Type B pancreatic cell (in vitro differentiated cells): Measurements from ENCODE around the gene KCNMB2. TPM values are rescaled to one million over a fixed set of nuclear protein-coding genes. Genes with fewer than 3 reads are reported as not detected.

Source experiments
- DNase-seq: peaks from one replicate; pipeline ENCODE4 v3.0.0; 2021; ENCODE audit warnings: mixed read lengths; ENCODE audit not compliant: unreplicated experiment; ENCODE audit errors: extremely low spot score
- H3K27ac Mint-ChIP-seq: 2 replicates; pipeline ENCODE4 v1.8.0; 2021; ENCODE audit warnings: mild to moderate bottlenecking, mixed read lengths
- H3K27me3 Mint-ChIP-seq: 2 replicates; pipeline ENCODE4 v1.8.0; 2021; ENCODE audit warnings: mixed read lengths
- H3K36me3 Mint-ChIP-seq: 2 replicates; pipeline ENCODE4 v1.8.0; 2021; ENCODE audit warnings: mixed read lengths
- H3K4me1 Mint-ChIP-seq: one replicate; pipeline ENCODE4 v1.8.0; 2021; ENCODE audit warnings: mixed read lengths; ENCODE audit not compliant: unreplicated experiment
- H3K4me3 Mint-ChIP-seq: 2 replicates; pipeline ENCODE4 v1.8.0; 2021; ENCODE audit warnings: mild to moderate bottlenecking, mixed read lengths
- H3K9me3 Mint-ChIP-seq: 2 replicates; pipeline ENCODE4 v1.8.0; 2021; ENCODE audit warnings: mixed read lengths
- CTCF ChIP-seq: fragments of 200-600 bp; sonication (generic); conservative IDR thresholded peaks from 2 replicates; pipeline ENCODE4 v1.5.0; 2021; ENCODE audit warnings: antibody characterized with exemption, mild to moderate bottlenecking
- total RNA-seq: library from RNA; stranded (reverse); gene quantifications from 2 replicates; pipeline ENCODE4 v1.2.1, GENCODE V29; 2021; ENCODE audit warnings: low replicate concordance

KCNMB2 gene
- total RNA-seq, 1 donor from 2014 or later, result 1.3 TPM

- Mint-ChIP-seq H3K9me3 (no peaks in the 10 kb centered on the region), H3K27ac (no peak overlapping the region), H3K36me3 (no peaks in the 10 kb centered on the region), H3K4me3 (no peak overlapping the region), H3K27me3 (no peaks in the 10 kb centered on the region), H3K4me1 (no peaks in the 10 kb centered on the region)
- no peak for TF ChIP-seq CTCF
- DNase-seq, result no peak
Observed at GRCh38 chr3:178562947-178563232, 26.7 kb downstream of the KCNMB2 start.

GRCh38 chr3:178567611-178568010, 31.4 kb downstream of the KCNMB2 start:
- no peak for DNase-seq
- no peaks in the 10 kb centered on the region for H3K4me1 Mint-ChIP-seq
- H3K27ac Mint-ChIP-seq, result no peak overlapping the region
- no peaks in the 10 kb centered on the region for H3K36me3 Mint-ChIP-seq
- no peaks in the 10 kb centered on the region for H3K27me3 Mint-ChIP-seq
- H3K4me3 Mint-ChIP-seq, result no peak overlapping the region
- H3K9me3 Mint-ChIP-seq, result no peaks in the 10 kb centered on the region
- TF ChIP-seq CTCF, result no peak

- no peak overlapping the region for H3K4me3 Mint-ChIP-seq
- no peaks in the 10 kb centered on the region for H3K27me3 Mint-ChIP-seq
- TF ChIP-seq CTCF, result no peak
- no peak overlapping the region for H3K27ac Mint-ChIP-seq
- no peak for DNase-seq
- no peaks in the 10 kb centered on the region for H3K9me3 Mint-ChIP-seq
- no peaks in the 10 kb centered on the region for H3K4me1 Mint-ChIP-seq
- H3K36me3 Mint-ChIP-seq, result no peaks in the 10 kb centered on the region
Observed at GRCh38 chr3:178568155-178568731, 32.0 kb downstream of the KCNMB2 start.

GRCh38 chr3:178568911-178569310, 32.7 kb downstream of the KCNMB2 start:
- no peaks in the 10 kb centered on the region for H3K27me3 Mint-ChIP-seq
- no peak overlapping the region for H3K27ac Mint-ChIP-seq
- H3K4me3 Mint-ChIP-seq, result no peak overlapping the region
- no peaks in the 10 kb centered on the region for H3K4me1 Mint-ChIP-seq
- DNase-seq, result no peak
- TF ChIP-seq CTCF, result no peak
- no peaks in the 10 kb centered on the region for H3K9me3 Mint-ChIP-seq
- H3K36me3 Mint-ChIP-seq, result no peaks in the 10 kb centered on the region

- H3K9me3 Mint-ChIP-seq, result no peaks in the 10 kb centered on the region
- no peaks in the 10 kb centered on the region for H3K27me3 Mint-ChIP-seq
- no peaks in the 10 kb centered on the region for H3K36me3 Mint-ChIP-seq
- no peak overlapping the region for H3K27ac Mint-ChIP-seq
- no peak for TF ChIP-seq CTCF
- no peak overlapping the region for H3K4me3 Mint-ChIP-seq
- no peaks in the 10 kb centered on the region for H3K4me1 Mint-ChIP-seq
- no peak for DNase-seq
Observed at GRCh38 chr3:178569826-178570225, 33.6 kb downstream of the KCNMB2 start.

GRCh38 chr3:178583963-178584575, 47.8 kb downstream of the KCNMB2 start:
- no peak overlapping the region for H3K27ac Mint-ChIP-seq
- H3K27me3 Mint-ChIP-seq, result no peaks in the 10 kb centered on the region
- DNase-seq, result no peak
- no peaks in the 10 kb centered on the region for H3K36me3 Mint-ChIP-seq
- H3K9me3 Mint-ChIP-seq, result peaks cover 3% of the 10 kb centered on the region
- H3K4me3 Mint-ChIP-seq, result no peak overlapping the region
- peaks cover 9% of the 10 kb centered on the region for H3K4me1 Mint-ChIP-seq
- TF ChIP-seq CTCF, result no peak
